ENCODE data around the gene ARL14. TPM values are rescaled to one million over a fixed set of nuclear protein-coding genes. Genes with fewer than 3 reads are reported as not detected.

Gene ARL14
- total RNA-seq, 4 donors from 2014 or later: not detected

- intact Hi-C loops (cut with DNase I): no loop called here
- DNase-seq: no peak
- no peaks in the 10 kb centered on the region for H3K9me3 ChIP-seq
- no peaks in the 10 kb centered on the region for H3K27me3 ChIP-seq
- no peaks in the 10 kb centered on the region for H3K4me1 ChIP-seq
- no peak overlapping the region for H3K27ac ChIP-seq
- no peaks in the 10 kb centered on the region for H3K36me3 ChIP-seq
- 78 to 83% methylated on average over 1 of the region's 1 CpG for WGBS, 2 donors
- TF ChIP-seq CTCF (IDR thresholded peaks at IDR 0.05) (peak in 3 of 6 experiments; percentile 16 to 34 (median 30)), POLR2A (IDR thresholded peaks at IDR 0.05) (no peak)
- no peak overlapping the region for H3K4me3 ChIP-seq (replicated peaks in 1 of 3)
Measured at GRCh38 chr3:160685144-160685766, 8.3 kb downstream of the ARL14 start.

- Histone ChIP-seq H3K9me3 (no peaks in the 10 kb centered on the region), H3K4me3 (replicated peaks in 1 of 3) (no peak overlapping the region), H3K36me3 (no peaks in the 10 kb centered on the region), H3K27me3 (no peaks in the 10 kb centered on the region), H3K4me1 (no peaks in the 10 kb centered on the region), H3K27ac (no peak overlapping the region)
- no peak for DNase-seq
- TF ChIP-seq POLR2A (IDR thresholded peaks at IDR 0.05): no peak
- TF ChIP-seq CTCF (IDR thresholded peaks at IDR 0.05): peak in 3 of 6 experiments; percentile 26 to 30 (median 29)
- 61 to 69% methylated on average over 6 of the region's 6 CpGs for WGBS, 2 donors
- intact Hi-C loops (cut with DNase I): no loop called here
Measured at GRCh38 chr3:160686955-160687535, 10.1 kb downstream of the ARL14 start.

- no peaks in the 10 kb centered on the region for H3K36me3 ChIP-seq
- intact Hi-C loops (cut with DNase I): no loop called here
Measured at GRCh38 chr3:160691151-160691550, 14.2 kb downstream of the ARL14 start.

GRCh38 chr3:160691962-160692361 is 15.0 kb downstream of the ARL14 start:
- Histone ChIP-seq H3K36me3 (no peaks in the 10 kb centered on the region), H3K4me3 (replicated peaks in 1 of 3) (no peak overlapping the region), H3K27ac (no peak overlapping the region), H3K27me3 (no peaks in the 10 kb centered on the region), H3K4me1 (no peaks in the 10 kb centered on the region), H3K9me3 (no peaks in the 10 kb centered on the region)
- DNase-seq: no peak
- intact Hi-C loops (cut with DNase I): no loop called here
- TF ChIP-seq POLR2A (IDR thresholded peaks at IDR 0.05): no peak
- no peak for TF ChIP-seq CTCF (IDR thresholded peaks at IDR 0.05)
- WGBS, 2 donors: 93 to 95% methylated on average over 4 of the region's 4 CpGs

More at GRCh38 chr3:160691151-160691550, 14.2 kb downstream of the ARL14 start:
- no peak overlapping the region for H3K4me3 ChIP-seq (replicated peaks in 1 of 3)
- DNase-seq: no peak
- H3K4me1 ChIP-seq: no peaks in the 10 kb centered on the region
- no peak overlapping the region for H3K27ac ChIP-seq
- 91% methylated on average over 1 of the region's 1 CpG for WGBS, 2 donors
- TF ChIP-seq CTCF (IDR thresholded peaks at IDR 0.05) (no peak), POLR2A (IDR thresholded peaks at IDR 0.05) (no peak)
- H3K9me3 ChIP-seq: no peaks in the 10 kb centered on the region
- no peaks in the 10 kb centered on the region for H3K27me3 ChIP-seq

GRCh38 chr3:160693191-160693590 is 16.2 kb downstream of the ARL14 start:
- H3K9me3 ChIP-seq: no peaks in the 10 kb centered on the region
- no peak overlapping the region for H3K27ac ChIP-seq
- H3K4me1 ChIP-seq: no peaks in the 10 kb centered on the region
- intact Hi-C loops (cut with DNase I): no loop called here
- WGBS, 2 donors: 66 to 68% methylated on average over 2 of the region's 2 CpGs
- no peaks in the 10 kb centered on the region for H3K36me3 ChIP-seq
- no peak for DNase-seq
- no peak overlapping the region for H3K4me3 ChIP-seq (replicated peaks in 1 of 3)
- H3K27me3 ChIP-seq: no peaks in the 10 kb centered on the region
- TF ChIP-seq CTCF (IDR thresholded peaks at IDR 0.05) (no peak), POLR2A (IDR thresholded peaks at IDR 0.05) (no peak)

All from thyroid gland (tissue), 4 donors.